H9 (cell line): ENCODE data around the gene RPP40. TPM values are rescaled to one million over a fixed set of nuclear protein-coding genes. Genes with fewer than 3 reads are reported as not detected.

Experiments
- DNase-seq: peaks from one replicate; pipeline ENCODE4 v3.0.0-alpha.2; 2017
- H2AFZ ChIP-seq: one replicate; pipeline ENCODE4 v1.6.1; 2013; ENCODE audit warnings: mild to moderate bottlenecking, low read length, control low read depth, moderate library complexity
- H2AK5ac ChIP-seq: 2 replicates; pipeline ENCODE4 v1.6.1; 2013; ENCODE audit warnings: low read length, control low read depth, mixed read lengths; ENCODE audit not compliant: insufficient read length
- H2BK120ac ChIP-seq: one replicate; pipeline ENCODE4 v1.6.1; 2013; ENCODE audit warnings: low read depth, mild to moderate bottlenecking, low read length, control low read depth, inconsistent platforms; ENCODE audit not compliant: poor library complexity, severe bottlenecking
- H2BK12ac ChIP-seq: 2 replicates; pipeline ENCODE4 v1.6.1; 2013; ENCODE audit warnings: low read length, control low read depth, mixed read lengths, low read depth; ENCODE audit not compliant: insufficient read length
- H2BK15ac ChIP-seq: 2 replicates; pipeline ENCODE4 v1.6.1; 2013; ENCODE audit warnings: low read depth, low read length, control low read depth
- H2BK20ac ChIP-seq: one replicate; pipeline ENCODE4 v1.6.1; 2013; ENCODE audit warnings: low read depth, mild to moderate bottlenecking, low read length, control low read depth, inconsistent platforms; ENCODE audit not compliant: poor library complexity, severe bottlenecking
- H2BK5ac ChIP-seq: 2 replicates; pipeline ENCODE4 v1.6.1; 2013; ENCODE audit warnings: low read length, control low read depth, mixed read lengths; ENCODE audit not compliant: insufficient read length
- H3K14ac ChIP-seq: 2 replicates; pipeline ENCODE4 v1.6.1; 2013; ENCODE audit warnings: low read length, control low read depth; ENCODE audit not compliant: insufficient read depth
- H3K18ac ChIP-seq: 2 replicates; pipeline ENCODE4 v1.6.1; 2013; ENCODE audit warnings: low read depth, mild to moderate bottlenecking, mixed read lengths, low read length, control low read depth; ENCODE audit not compliant: insufficient read length
- H3K23ac ChIP-seq: 2 replicates; pipeline ENCODE4 v1.6.1; 2013; ENCODE audit warnings: low read length, control low read depth, mixed read lengths, low read depth; ENCODE audit not compliant: insufficient read length
- H3K23me2 ChIP-seq: 2 replicates; pipeline ENCODE4 v1.6.1; 2013; ENCODE audit warnings: low read depth, mild to moderate bottlenecking, mixed read lengths, low read length, control low read depth; ENCODE audit not compliant: insufficient read length, poor library complexity, severe bottlenecking
- H3K27ac ChIP-seq: 2 replicates; pipeline ENCODE4 v1.5.1; 2013; ENCODE audit warnings: low read length, control low read depth, mixed read lengths, low read depth; ENCODE audit not compliant: insufficient read length
- H3K27me3 ChIP-seq: 2 replicates; pipeline ENCODE4 v1.6.1; 2013; ENCODE audit warnings: low read length, control low read depth, inconsistent platforms; ENCODE audit not compliant: insufficient read depth
- H3K4ac ChIP-seq: 2 replicates; pipeline ENCODE4 v1.6.1; 2013; ENCODE audit warnings: low read depth, mild to moderate bottlenecking, control low read depth, inconsistent platforms, low read length, moderate library complexity
- H3K4me1 ChIP-seq: 2 replicates; pipeline ENCODE4 v1.6.1; 2013; ENCODE audit warnings: low read length, control low read depth, inconsistent platforms; ENCODE audit not compliant: insufficient read depth
- H3K4me2 ChIP-seq: 2 replicates; pipeline ENCODE4 v1.6.1; 2013; ENCODE audit warnings: low read length, control low read depth, mixed read lengths; ENCODE audit not compliant: insufficient read length, insufficient read depth
- H3K56ac ChIP-seq: 2 replicates; pipeline ENCODE4 v1.6.1; 2013; ENCODE audit warnings: low read depth, mild to moderate bottlenecking, mixed read lengths, low read length, control low read depth; ENCODE audit not compliant: insufficient read length
- H3K79me1 ChIP-seq: 2 replicates; pipeline ENCODE4 v1.6.1; 2013; ENCODE audit warnings: low read depth, mild to moderate bottlenecking, moderate library complexity, low read length, control low read depth, inconsistent platforms; ENCODE audit not compliant: insufficient read depth, poor library complexity, severe bottlenecking
- H3K79me2 ChIP-seq: 2 replicates; pipeline ENCODE4 v1.6.1; 2013; ENCODE audit warnings: low read length, control low read depth, inconsistent platforms; ENCODE audit not compliant: insufficient read depth
- H3K9ac ChIP-seq: 2 replicates; pipeline ENCODE4 v1.6.1; 2013; ENCODE audit warnings: low read length, control low read depth, mixed read lengths; ENCODE audit not compliant: insufficient read length; ENCODE audit errors: extremely low read depth
- H3K9me3 ChIP-seq: one replicate; pipeline ENCODE4 v1.6.1; 2013; ENCODE audit warnings: low read depth, low read length, inconsistent platforms; ENCODE audit not compliant: control insufficient read depth
- H3T11ph ChIP-seq: one replicate; pipeline ENCODE4 v1.6.1; 2013; ENCODE audit warnings: mild to moderate bottlenecking, low read length, control low read depth, inconsistent platforms
- H4K20me1 ChIP-seq: one replicate; pipeline ENCODE4 v1.6.1; 2013; ENCODE audit not compliant: control insufficient read depth, insufficient read length, insufficient read depth
- H4K5ac ChIP-seq: 2 replicates; pipeline ENCODE4 v1.6.1; 2013; ENCODE audit warnings: low read depth, mild to moderate bottlenecking, mixed read lengths, low read length, control low read depth; ENCODE audit not compliant: insufficient read length
- H4K8ac ChIP-seq: replicated peaks from 2 replicates; pipeline ENCODE4 v1.6.1; 2013; ENCODE audit warnings: low read length, control low read depth, mixed read lengths, low read depth; ENCODE audit not compliant: insufficient read length
- H4K91ac ChIP-seq: 2 replicates; pipeline ENCODE4 v1.6.1; 2013; ENCODE audit warnings: low read depth, mild to moderate bottlenecking, moderate library complexity, mixed read lengths, low read length, control low read depth; ENCODE audit not compliant: insufficient read length
- H3K27ac Mint-ChIP-seq, 3 experiments: 2 replicates in 2 of 3; 3 replicates in 1 of 3; pipeline ENCODE4 v1.8.0; 2020 to 2021; ENCODE audit warnings: mixed read lengths in 3 of 3, mild to moderate bottlenecking in 1 of 3, moderate library complexity in 1 of 3
- H3K27me3 Mint-ChIP-seq: 2 replicates; pipeline ENCODE4 v1.8.0; 2021; ENCODE audit warnings: low read depth, mild to moderate bottlenecking, moderate library complexity, mixed read lengths
- H3K36me3 Mint-ChIP-seq, 3 experiments: 2 replicates in 2 of 3; 3 replicates in 1 of 3; pipeline ENCODE4 v1.8.0; 2020 to 2021; ENCODE audit warnings: low read depth in 3 of 3, mixed read lengths in 3 of 3; ENCODE audit not compliant: insufficient read depth in 1 of 3
- H3K4me1 Mint-ChIP-seq, 2 experiments: 2 replicates each; pipeline ENCODE4 v1.8.0; 2020; ENCODE audit warnings: mixed read lengths in 2 of 2
- H3K4me3 Mint-ChIP-seq, 2 experiments: 2 replicates in 1 of 2; 3 replicates in 1 of 2; pipeline ENCODE4 v1.8.0; 2020 to 2021; ENCODE audit warnings: mild to moderate bottlenecking in 2 of 2, mixed read lengths in 2 of 2, moderate library complexity in 1 of 2
- H3K9me3 Mint-ChIP-seq, 2 experiments: 2 replicates in 1 of 2; 3 replicates in 1 of 2; pipeline ENCODE4 v1.8.0; 2020; ENCODE audit warnings: mild to moderate bottlenecking in 2 of 2, mixed read lengths in 2 of 2, moderate library complexity in 1 of 2
- CTCF ChIP-seq: fragments of 200-600 bp; sonication (generic); conservative IDR thresholded peaks from 3 replicates; pipeline ENCODE4 v1.8.0; 2021; ENCODE audit warnings: antibody characterized with exemption, mild to moderate bottlenecking
- WGBS: extraction: QIAGEN DNeasy Blood & Tissue Kit; methylation state at CpG from one replicate; pipeline ENCODE4 v1.1.7; 2013; ENCODE audit warnings: missing lambda C conversion rate, low lambda C conversion rate, mixed read lengths; ENCODE audit not compliant: insufficient read length; ENCODE audit errors: extremely low coverage; 5-methylcytosine and 5-hydroxymethylcytosine counted together
- total RNA-seq: library from RNA; stranded (reverse); gene quantifications from 2 replicates; pipeline ENCODE4 v1.2.1, GENCODE V29; 2021

The RPP40 gene
- total RNA-seq, 1 experiment from 2014 or later: 17.8 TPM

GRCh38 chr6:4999586-4999985 lies 4.3 kb downstream of the RPP40 start:
- Mint-ChIP-seq H3K36me3 (peaks cover 6 to 18% (median 10%) of the 10 kb centered on the region in 3 experiments; a peak in 5 of 7 replicates), H3K4me3 (no peak overlapping the region), H3K4me1 (peaks cover 1 to 2% of the 10 kb centered on the region in 2 experiments), H3K27me3 (no peaks in the 10 kb centered on the region), H3K9me3 (no peaks in the 10 kb centered on the region), H3K27ac (no peak overlapping the region)
- H3K23ac ChIP-seq: no peak overlapping the region
- H3K56ac ChIP-seq: no peak overlapping the region
- no peak overlapping the region for H2BK120ac ChIP-seq
- H4K5ac ChIP-seq: no peak overlapping the region
- no peaks in the 10 kb centered on the region for H3K4me1 ChIP-seq
- no peak overlapping the region for H2AFZ ChIP-seq
- no peak overlapping the region for H2AK5ac ChIP-seq
- no peaks in the 10 kb centered on the region for H3K27me3 ChIP-seq
- no peak overlapping the region for H3K27ac ChIP-seq
- no peaks in the 10 kb centered on the region for H4K20me1 ChIP-seq
- H3K4ac ChIP-seq: no peak overlapping the region
- H2BK12ac ChIP-seq: no peak overlapping the region
- H2BK15ac ChIP-seq: no peak overlapping the region
- H4K91ac ChIP-seq: no peak overlapping the region
- no peak overlapping the region for H3K9ac ChIP-seq
- H2BK5ac ChIP-seq: no peak overlapping the region
- H3K9me3 ChIP-seq: no peaks in the 10 kb centered on the region
- no peaks in the 10 kb centered on the region for H3K23me2 ChIP-seq
- H2BK20ac ChIP-seq: no peak overlapping the region
- no peak overlapping the region for H3K14ac ChIP-seq
- H3K18ac ChIP-seq: no peak overlapping the region
- H4K8ac ChIP-seq: no peak overlapping the region
- no peaks in the 10 kb centered on the region for H3K79me1 ChIP-seq
- no peaks in the 10 kb centered on the region for H3K79me2 ChIP-seq
- DNase-seq: no peak
- WGBS: no CpG with 5 or more reads among the region's 2 CpGs
- H3K4me2 ChIP-seq: no peak overlapping the region
- TF ChIP-seq CTCF: no peak
- H3T11ph ChIP-seq: no peak overlapping the region
